Activated CD4-positive, alpha-beta T cell treated with anti-CD3 and anti-CD28 coated beads for 4 hours (primary cell): Measurements from ENCODE around the gene SYS1.

Experiments used
- DNase-seq, 2 donors: peaks; one replicate each; pipeline ENCODE4 v3.0.0-alpha.2; 2020

Gene SYS1

GRCh38 chr20:45358282-45359068 lies 4.5 kb upstream of the SYS1 start:
- no peak for DNase-seq

GRCh38 chr20:45359069-45359405 lies 3.9 kb upstream of the SYS1 start:
- no peak for DNase-seq

- no peak for DNase-seq
Observed at GRCh38 chr20:45359406-45360148, 3.4 kb upstream of the SYS1 start.

- no peak for DNase-seq
Observed at GRCh38 chr20:45361793-45362192, 1.2 kb upstream of the SYS1 start.

GRCh38 chr20:45363611-45364492 lies 896 bp downstream of the SYS1 start:
- DNase-seq = no peak

- no peak for DNase-seq
Observed at GRCh38 chr20:45365444-45365970, 2.6 kb downstream of the SYS1 start.

- DNase-seq = no peak
Observed at GRCh38 chr20:45366192-45366591, 3.2 kb downstream of the SYS1 start.

GRCh38 chr20:45366631-45367030 lies 3.7 kb downstream of the SYS1 start:
- DNase-seq = no peak

- no peak for DNase-seq
Observed at GRCh38 chr20:45367126-45367525, 4.2 kb downstream of the SYS1 start.

GRCh38 chr20:45368221-45368980 lies 5.4 kb downstream of the SYS1 start:
- DNase-seq = peak; percentile 30 to 33

GRCh38 chr20:45370571-45371160 lies 7.7 kb downstream of the SYS1 start:
- no peak for DNase-seq

GRCh38 chr20:45372241-45372640 lies 9.3 kb downstream of the SYS1 start:
- DNase-seq = no peak

GRCh38 chr20:45372646-45373352 lies 9.8 kb downstream of the SYS1 start:
- no peak for DNase-seq

- peak; percentile 89 to 95 for DNase-seq
Observed at GRCh38 chr20:45373353-45374100, 10.6 kb downstream of the SYS1 start.

GRCh38 chr20:45374101-45374467 lies 11.1 kb downstream of the SYS1 start:
- DNase-seq = no peak

GRCh38 chr20:45374966-45375365 lies 12.0 kb downstream of the SYS1 start:
- no peak for DNase-seq

- no peak for DNase-seq
Observed at GRCh38 chr20:45377269-45377668, 14.3 kb downstream of the SYS1 start.

GRCh38 chr20:45378191-45378590 lies 15.2 kb downstream of the SYS1 start, which contains the start of gene TP53TG5:
Gene TP53TG5, minus strand, starts transcription at chr20:45378325. Its CDS starts 89 bp downstream, at chr20:45378236.
- DNase-seq = no peak

GRCh38 chr20:45387274-45387673 lies 24.3 kb downstream of the SYS1 start:
- no peak for DNase-seq

GRCh38 chr20:45390931-45391330 lies 28.0 kb downstream of the SYS1 start:
- DNase-seq = no peak
